Epithelial cell of prostate (primary cell): Measurements from ENCODE around the gene RAB8A.
"Not testable (repeated sequence)": the region's sequence is repeated elsewhere in the genome, so short reads cannot be mapped to it uniquely, and the experiment has no call there.

Experiments
- DNase-seq: peaks from one replicate; pipeline ENCODE4 v3.0.0-alpha.2; 2011; ENCODE audit warnings: low read depth, low spot score
- H3K27ac ChIP-seq: fragments of 450-650 bp; 2 replicates; pipeline ENCODE4 v1.5.1; 2017; ENCODE audit warnings: mild to moderate bottlenecking

RAB8A gene

DNA sequence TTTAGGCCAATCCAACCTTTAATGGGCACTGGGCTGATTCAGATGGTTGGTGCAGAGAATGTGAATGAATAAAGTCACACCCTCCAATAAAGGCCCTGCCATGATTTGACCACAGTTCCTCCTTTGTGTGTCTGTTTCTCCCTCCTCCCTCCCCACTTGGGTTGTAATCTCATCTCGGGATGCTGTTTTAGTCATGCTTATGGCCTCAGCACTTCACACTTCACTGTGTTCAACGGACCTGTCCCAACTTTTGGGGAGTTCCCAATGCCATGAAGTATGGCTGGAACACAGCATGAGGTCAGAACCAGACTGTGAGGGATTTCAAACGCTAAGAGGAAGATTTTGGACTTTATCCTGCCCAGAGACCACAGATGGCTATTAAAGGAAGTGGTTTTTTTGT, 5.6 kb upstream of the RAB8A start:
- no peak for DNase-seq
- H3K27ac ChIP-seq: peak overlapping the region; percentile 7

GRCh38 chr19:16111909-16112752, 442 bp downstream of the RAB8A start:
- peak overlapping the region; percentile 74 for H3K27ac ChIP-seq
- DNase-seq: no peak

- no peak overlapping the region for H3K27ac ChIP-seq
These were observed 1.1 kb downstream of the RAB8A start for GRCh38 chr19:16112778-16113177.

GRCh38 chr19:16113727-16114126, 2.0 kb downstream of the RAB8A start:
- no peak for DNase-seq
- no peak overlapping the region for H3K27ac ChIP-seq

More at GRCh38 chr19:16112778-16113177, 1.1 kb downstream of the RAB8A start:
- no peak for DNase-seq

DNA sequence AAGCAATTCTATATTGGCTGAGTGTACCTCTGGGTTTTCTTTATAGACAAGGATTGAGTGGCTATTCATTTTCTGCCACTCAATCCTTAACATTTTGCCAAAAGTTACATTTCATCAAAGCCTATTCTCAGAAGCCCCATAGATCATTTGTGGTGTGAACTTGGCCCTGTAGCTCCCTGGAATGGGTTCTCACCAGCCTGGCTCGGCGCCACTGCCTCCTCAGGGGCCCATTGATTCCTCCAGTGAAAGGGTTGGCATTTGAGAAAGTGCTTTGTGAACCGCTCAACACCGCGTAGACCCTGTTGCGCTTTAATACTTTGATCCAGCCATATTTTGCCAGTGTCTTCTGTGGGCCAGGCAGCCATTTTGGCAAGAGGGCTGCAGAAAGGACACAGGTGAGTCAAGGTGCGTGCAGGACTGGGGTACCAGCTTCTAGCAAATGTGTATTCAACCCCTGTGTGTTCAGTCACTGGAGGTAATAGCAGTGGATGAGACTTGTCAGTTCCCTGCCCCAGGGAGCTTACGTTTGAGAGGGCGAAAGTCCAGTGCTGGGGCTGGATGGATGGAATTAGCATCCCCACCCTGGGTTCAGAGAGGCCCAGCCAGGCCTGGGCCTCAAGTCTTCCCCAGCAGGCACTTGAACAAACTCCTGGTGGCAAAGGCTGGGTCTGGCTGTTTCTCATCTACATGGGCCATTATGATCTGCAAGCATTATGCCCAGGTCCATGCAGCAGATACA, 3.8 kb downstream of the RAB8A start:
- DNase-seq: no peak
- H3K27ac ChIP-seq: no peak overlapping the region

GRCh38 chr19:16116067-16116466, 4.4 kb downstream of the RAB8A start:
- no peak overlapping the region for H3K27ac ChIP-seq
- no peak for DNase-seq

DNA sequence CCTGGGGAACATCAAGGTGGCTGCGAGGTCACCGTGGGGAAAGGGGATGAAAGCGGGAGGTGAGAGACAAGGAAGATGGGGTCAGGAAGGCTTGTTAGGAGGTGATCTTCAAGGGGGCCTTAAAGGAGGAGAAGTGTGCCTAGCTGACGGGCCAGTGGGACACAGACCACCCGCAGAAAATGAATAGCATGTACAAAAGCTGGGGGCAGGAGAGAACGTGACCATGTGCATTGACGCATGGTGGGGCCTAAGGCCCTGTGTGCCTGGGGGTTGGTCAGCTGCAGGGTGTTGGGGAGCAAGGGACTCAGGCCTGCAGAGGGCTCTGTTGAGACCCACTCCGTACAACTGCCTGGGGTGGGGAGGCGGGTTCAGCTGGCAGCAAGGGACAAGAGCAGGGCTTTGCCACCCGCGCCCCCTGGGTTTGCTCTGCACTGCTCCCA, 5.9 kb downstream of the RAB8A start:
- no peak overlapping the region for H3K27ac ChIP-seq
- no peak for DNase-seq

DNA sequence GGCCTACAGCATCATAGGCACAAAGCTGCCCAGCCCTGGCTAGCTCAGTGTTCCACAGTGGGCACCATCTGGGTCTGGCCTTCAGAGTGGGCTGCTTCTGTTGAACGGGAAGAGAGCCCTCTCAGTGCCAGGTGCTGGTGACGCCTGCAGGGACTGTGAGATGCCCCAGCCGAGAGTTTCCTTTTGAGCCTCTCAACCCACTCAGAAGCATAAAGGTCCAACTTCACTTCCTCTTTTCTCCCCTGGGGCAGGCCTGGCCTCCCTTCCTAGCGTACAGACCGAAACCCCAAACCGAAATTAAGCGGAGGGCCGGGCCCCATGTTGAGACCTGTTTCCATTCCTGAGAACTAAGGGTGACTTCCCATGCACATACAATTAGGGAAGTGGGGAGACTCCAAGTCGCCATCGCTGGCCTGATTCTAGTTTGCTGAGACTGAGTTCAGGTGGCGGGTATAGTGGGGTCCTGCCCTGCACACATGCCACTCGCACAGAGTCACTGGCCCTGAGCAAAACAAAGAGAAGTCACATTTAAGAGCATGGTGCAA, 6.9 kb downstream of the RAB8A start:
- DNase-seq: no peak
- H3K27ac ChIP-seq: no peak overlapping the region

- not testable (repeated sequence) for H3K27ac ChIP-seq, DNase-seq
These were observed 7.6 kb downstream of the RAB8A start for GRCh38 chr19:16119075-16119857.

DNA sequence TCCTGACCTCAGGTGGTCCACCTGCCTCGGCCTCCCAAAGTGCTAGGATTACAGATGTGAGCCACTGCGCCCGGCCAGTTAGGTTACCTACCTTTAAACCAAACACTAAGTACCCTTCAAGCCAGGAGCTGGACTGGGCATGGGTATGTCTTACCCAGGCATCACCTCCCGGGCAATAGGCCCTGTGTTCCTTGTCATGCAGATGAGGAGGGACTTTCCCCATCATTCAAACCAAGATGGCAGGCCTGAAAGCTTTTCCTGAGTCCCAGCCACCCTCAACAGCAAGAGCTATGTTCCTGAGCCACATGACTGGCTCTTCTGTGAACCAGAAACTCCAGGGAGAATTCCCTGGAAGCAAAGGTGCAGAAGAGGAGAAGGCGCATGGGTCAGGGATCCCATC, 9.5 kb downstream of the RAB8A start:
- no peak for DNase-seq
- H3K27ac ChIP-seq: peak overlapping the region; percentile 55

- peak; percentile 52 for DNase-seq
- peak overlapping the region; percentile 55 for H3K27ac ChIP-seq
These were observed 10.3 kb downstream of the RAB8A start for GRCh38 chr19:16121967-16122366.

DNA sequence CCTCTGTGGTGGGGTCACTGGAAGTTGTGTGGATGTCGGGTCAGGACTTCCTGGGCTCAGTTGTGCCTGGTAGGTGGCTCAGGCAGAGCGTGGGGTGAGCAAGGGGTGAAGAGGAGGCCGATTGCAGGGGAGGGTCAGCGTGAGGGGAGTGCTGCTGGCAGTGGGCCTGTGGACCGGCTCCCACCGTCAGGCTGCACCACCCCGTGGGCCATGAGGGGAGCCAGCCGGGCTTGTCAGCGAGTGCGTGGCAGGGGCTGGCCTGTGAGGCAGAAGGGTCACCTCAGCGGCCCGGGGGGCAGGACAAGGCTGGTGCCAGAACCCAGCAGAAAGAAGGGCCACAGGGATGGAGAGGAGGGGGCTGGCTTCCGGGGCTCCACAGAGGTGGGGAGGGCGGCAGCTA, 13.3 kb downstream of the RAB8A start:
- H3K27ac ChIP-seq: no peak overlapping the region
- DNase-seq: no peak

DNA sequence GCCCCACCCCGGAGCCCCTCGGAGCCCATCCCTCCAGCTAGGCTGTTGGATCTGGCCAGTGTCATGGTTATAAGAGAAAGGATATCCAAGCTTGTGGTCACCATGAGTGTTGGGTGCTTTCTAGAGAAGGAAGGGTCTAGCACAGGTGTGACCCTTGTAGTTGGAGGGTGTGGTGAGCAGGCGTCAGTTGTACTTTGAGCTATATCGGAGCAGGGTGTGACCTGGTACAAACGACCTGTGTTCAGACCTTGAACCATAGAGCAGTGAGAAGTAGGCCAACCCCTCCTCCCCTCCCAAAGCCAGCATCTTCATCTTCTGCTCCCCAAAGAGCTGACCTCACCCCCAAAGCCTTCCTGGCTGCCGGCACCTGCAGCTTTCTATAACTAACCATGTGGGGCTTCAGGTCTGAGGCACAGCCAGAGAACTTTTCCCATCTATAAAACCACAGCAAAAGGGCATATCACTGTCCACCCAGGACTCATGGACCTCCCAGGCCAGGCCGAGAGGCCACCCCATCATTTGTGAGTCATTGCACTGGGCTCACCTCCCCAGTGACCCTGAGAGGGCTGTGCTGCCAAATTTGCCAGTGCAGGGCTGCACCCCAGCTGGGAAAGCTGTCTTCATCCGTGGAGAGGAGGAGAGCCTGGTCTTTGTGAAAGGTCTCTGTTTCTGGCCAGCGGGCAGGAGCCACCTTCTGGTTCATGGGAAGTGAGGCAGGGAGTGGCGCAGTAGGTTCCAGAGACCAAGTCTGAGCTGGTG, 14.2 kb downstream of the RAB8A start:
- no peak for DNase-seq
- H3K27ac ChIP-seq: no peak overlapping the region

- H3K27ac ChIP-seq: no peak overlapping the region
- DNase-seq: no peak
These were observed 15.4 kb downstream of the RAB8A start for GRCh38 chr19:16127080-16127479.

GRCh38 chr19:16127776-16128371, 16.2 kb downstream of the RAB8A start:
- no peak for DNase-seq
- H3K27ac ChIP-seq: no peak overlapping the region

DNA sequence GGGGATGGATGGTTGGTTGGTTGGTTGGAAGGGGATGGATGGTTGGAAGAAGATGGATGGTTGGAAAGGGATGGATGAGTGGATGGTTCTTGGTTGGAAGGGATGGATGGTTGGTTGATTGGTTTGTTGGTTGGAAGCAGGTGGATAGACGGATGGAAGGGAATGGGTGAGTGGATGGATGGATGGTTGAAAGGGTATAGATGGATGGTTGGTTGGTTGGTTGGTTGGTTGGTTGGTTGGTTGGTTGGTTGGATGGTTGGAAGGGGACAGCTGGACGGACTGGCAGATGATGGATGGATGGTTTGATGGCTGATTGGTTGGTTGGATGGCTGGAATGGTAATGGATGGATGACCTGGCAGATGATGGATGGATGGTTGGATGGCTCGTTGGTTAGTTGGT, 20.0 kb downstream of the RAB8A start:
- H3K27ac ChIP-seq: no peak overlapping the region

GRCh38 chr19:16133818-16134217, 22.1 kb downstream of the RAB8A start:
- DNase-seq: no peak
- no peak overlapping the region for H3K27ac ChIP-seq

More for the DNA sequence above, 20.0 kb downstream of the RAB8A start:
- no peak for DNase-seq

GRCh38 chr19:16134510-16134909, 22.8 kb downstream of the RAB8A start:
- no peak overlapping the region for H3K27ac ChIP-seq
- no peak for DNase-seq

DNA sequence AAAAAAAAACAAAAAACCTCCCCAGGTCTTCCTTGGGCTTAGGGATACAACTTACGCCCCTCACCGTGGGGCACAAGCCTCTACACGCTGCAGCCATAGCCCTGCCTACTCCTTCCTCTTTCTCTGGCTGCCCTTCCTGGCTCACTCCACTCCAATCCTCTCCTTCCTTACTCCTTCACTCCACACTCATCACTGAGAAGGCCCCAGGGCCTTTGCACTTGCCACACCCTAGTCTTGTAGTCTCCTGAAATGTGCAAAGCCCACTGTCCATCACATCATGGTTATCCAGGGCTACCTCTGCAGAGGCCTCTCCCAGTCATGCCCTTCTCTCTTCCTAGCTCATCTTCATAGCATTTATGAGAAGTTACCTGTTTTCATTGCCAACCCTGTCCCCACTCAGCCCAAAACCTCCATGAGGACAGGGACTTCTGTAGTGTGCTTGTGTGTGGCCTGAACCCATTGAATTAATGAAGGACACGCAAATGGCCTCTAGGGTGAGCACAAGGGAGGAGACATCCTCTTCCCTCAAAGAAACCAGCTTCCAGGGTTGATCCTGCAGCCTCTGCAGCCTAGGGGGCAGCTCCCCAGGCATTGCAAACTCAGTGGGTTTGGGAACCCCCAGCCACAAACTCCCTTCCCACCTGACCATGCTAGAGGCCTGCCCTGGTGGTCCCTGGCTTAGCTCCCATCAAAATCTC, 23.9 kb downstream of the RAB8A start:
- DNase-seq: no peak
- H3K27ac ChIP-seq: no peak overlapping the region
